Kidney (tissue), 14 donors: Measurements from ENCODE around the gene OR2L3. TPM values are rescaled to one million over a fixed set of nuclear protein-coding genes. Genes with fewer than 3 reads are reported as not detected.
"Not testable (repeated sequence)": the region's sequence is repeated elsewhere in the genome, so short reads cannot be mapped to it uniquely, and the experiment has no call there.

Experiments used
- DNase-seq, 5 donors: peaks; one replicate each; pipeline ENCODE4 v3.0.0-alpha.2; 2013 to 2020
- FAIRE-seq: peaks from 2 replicates; lab custom pipeline; 2012; peaks lifted over from hg19 to GRCh38; lab: Jason Lieb, UNC
- H3K27ac ChIP-seq, 2 donors: one replicate each; pipeline ENCODE4 v1.7.0; 2013; ENCODE audit warnings: low read depth in 2 of 2, low read length in 2 of 2, inconsistent platforms in 1 of 2
- H3K27me3 ChIP-seq: one replicate; pipeline ENCODE4 v1.7.1; 2013; ENCODE audit warnings: low read length, inconsistent platforms; ENCODE audit not compliant: control insufficient read depth, insufficient read depth
- H3K36me3 ChIP-seq, 3 donors: one replicate each; pipeline versions ENCODE4 v1.7.0 to v1.7.1; 2013; ENCODE audit warnings: low read length in 3 of 3, control low read depth in 1 of 3, inconsistent platforms in 1 of 3; ENCODE audit not compliant: insufficient read depth in 3 of 3, control insufficient read depth in 2 of 3
- H3K4me1 ChIP-seq, 3 donors: one replicate each; pipeline versions ENCODE4 v1.7.0 to v1.7.1; 2013; ENCODE audit warnings: low read length in 3 of 3, inconsistent platforms in 1 of 3, low read depth in 1 of 3; ENCODE audit not compliant: control insufficient read depth in 2 of 3, insufficient read depth in 2 of 3
- H3K4me3 ChIP-seq, 3 donors: one replicate each; pipeline versions ENCODE4 v1.7.0 to v1.8.1; 2013; ENCODE audit warnings: low read length in 3 of 3, control low read depth in 1 of 3, inconsistent platforms in 1 of 3
- H3K9ac ChIP-seq, 3 donors: one replicate each; pipeline versions ENCODE4 v1.7.0 to v1.7.1; 2013; ENCODE audit warnings: low read length in 3 of 3, control low read depth in 1 of 3, inconsistent platforms in 1 of 3
- H3K9me3 ChIP-seq, 3 donors: one replicate each; pipeline versions ENCODE4 v1.7.0 to v1.7.1; 2013; ENCODE audit warnings: low read length in 3 of 3, control low read depth in 1 of 3, inconsistent platforms in 1 of 3; ENCODE audit not compliant: control insufficient read depth in 2 of 3, insufficient read depth in 1 of 3
- intact Hi-C: fragments of 100-400 bp; cut with DNase I; formaldehyde crosslinking; loops from one replicate; pipeline ENCODE4 v1.11.1; 2022
- polyA plus RNA-seq: library from polyadenylated mRNA; stranded (reverse); fragments of 350-450 nt; fragmentation: Illumina TruSeq; extraction: RNeasy Lipid Tissue Mini Kit (QIAGEN cat#74804); gene quantifications from one replicate; pipeline ENCODE4 v1.2.3, GENCODE V29; 2014; ENCODE audit warnings: low read depth, low replicate concordance; ENCODE audit not compliant: insufficient read depth
- total RNA-seq: library from RNA; stranded (reverse); fragmentation: NEBNext Ultra II Directional; extraction: Animal tissue kit (Norgen Biotek cat#: 25700); gene quantifications from one replicate; pipeline ENCODE4 v1.2.1, GENCODE V29; 2021
- TF ChIP-seq, protein P1 (sequence below): IDR thresholded peaks from 3 replicates; pipeline ENCODE4 v1.5.1; 2012; ENCODE audit warnings: mild to moderate bottlenecking, moderate library complexity, borderline replicate concordance; ENCODE audit not compliant: insufficient read depth; ENCODE audit errors: extremely low read depth
- donor health status: control.
- donor health status: control.
- donor health status: control.
- donor health status: control.
- donor health status: control.
- donor health status: DM: yes; HTN: yes; CAD: no.
- donor health status: Normal renal cell carcinoma (clear cell type).

The OR2L3 gene
- total and polyA plus RNA-seq, 2 donors from 2014 or later = not detected

DNA sequence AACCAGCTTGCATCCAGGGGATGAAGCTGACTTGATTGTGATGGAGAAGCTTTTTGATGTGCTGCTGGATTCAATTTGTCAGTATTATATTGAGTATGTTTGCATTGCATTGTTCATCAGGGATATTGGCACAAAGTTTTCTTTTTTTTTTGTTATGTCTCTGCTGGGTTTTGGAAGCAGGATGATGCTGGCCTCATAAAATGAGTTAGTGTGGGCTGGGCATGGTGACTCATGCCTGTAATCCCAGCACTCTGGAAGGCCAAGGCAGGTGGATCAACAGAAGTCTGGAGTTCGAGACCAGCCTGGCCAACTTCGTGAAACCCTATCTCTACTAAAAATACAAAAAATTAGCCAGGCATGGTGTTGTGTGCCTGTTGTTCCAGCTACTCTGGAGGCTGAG lies 8.6 kb downstream of the OR2L3 start:
- no peak for FAIRE-seq
- Histone ChIP-seq H3K4me1 (no peaks in the 10 kb centered on the region), H3K9me3 (no peaks in the 10 kb centered on the region), H3K27me3 (no peaks in the 10 kb centered on the region), H3K9ac (no peak overlapping the region), H3K36me3 (no peaks in the 10 kb centered on the region), H3K27ac (no peak overlapping the region), H3K4me3 (no peak overlapping the region)
- TF ChIP-seq, protein P1, sequence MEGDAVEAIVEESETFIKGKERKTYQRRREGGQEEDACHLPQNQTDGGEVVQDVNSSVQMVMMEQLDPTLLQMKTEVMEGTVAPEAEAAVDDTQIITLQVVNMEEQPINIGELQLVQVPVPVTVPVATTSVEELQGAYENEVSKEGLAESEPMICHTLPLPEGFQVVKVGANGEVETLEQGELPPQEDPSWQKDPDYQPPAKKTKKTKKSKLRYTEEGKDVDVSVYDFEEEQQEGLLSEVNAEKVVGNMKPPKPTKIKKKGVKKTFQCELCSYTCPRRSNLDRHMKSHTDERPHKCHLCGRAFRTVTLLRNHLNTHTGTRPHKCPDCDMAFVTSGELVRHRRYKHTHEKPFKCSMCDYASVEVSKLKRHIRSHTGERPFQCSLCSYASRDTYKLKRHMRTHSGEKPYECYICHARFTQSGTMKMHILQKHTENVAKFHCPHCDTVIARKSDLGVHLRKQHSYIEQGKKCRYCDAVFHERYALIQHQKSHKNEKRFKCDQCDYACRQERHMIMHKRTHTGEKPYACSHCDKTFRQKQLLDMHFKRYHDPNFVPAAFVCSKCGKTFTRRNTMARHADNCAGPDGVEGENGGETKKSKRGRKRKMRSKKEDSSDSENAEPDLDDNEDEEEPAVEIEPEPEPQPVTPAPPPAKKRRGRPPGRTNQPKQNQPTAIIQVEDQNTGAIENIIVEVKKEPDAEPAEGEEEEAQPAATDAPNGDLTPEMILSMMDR = no peak
- DNase-seq = no peak
- intact Hi-C loops = no loop called here

DNA sequence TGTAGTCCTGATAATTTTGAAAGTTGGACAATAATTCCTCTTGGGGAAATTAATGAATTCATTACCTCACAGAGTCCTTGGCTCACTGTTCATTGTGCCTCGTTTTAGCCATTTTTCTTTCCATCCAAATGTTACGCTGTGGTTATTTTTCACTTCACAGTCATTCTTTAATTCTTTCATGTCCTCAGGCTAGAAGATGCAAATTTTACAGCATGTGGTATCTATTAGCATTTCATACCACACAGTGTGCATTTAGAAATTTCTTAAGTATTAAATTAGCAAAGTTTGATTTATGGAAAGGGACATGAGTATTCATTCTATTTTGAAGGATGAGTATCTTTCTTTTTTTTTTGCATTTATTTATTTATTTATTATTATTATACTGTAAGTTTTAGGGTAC lies 18.4 kb downstream of the OR2L3 start:
- Histone ChIP-seq H3K9me3 (no peaks in the 10 kb centered on the region), H3K27me3 (no peaks in the 10 kb centered on the region), H3K27ac (no peak overlapping the region), H3K9ac (no peak overlapping the region), H3K4me3 (no peak overlapping the region), H3K4me1 (no peaks in the 10 kb centered on the region), H3K36me3 (no peaks in the 10 kb centered on the region)
- DNase-seq (no peak), FAIRE-seq (no peak)
- intact Hi-C loops = no loop called here
- TF ChIP-seq, protein P1 = no peak

DNA sequence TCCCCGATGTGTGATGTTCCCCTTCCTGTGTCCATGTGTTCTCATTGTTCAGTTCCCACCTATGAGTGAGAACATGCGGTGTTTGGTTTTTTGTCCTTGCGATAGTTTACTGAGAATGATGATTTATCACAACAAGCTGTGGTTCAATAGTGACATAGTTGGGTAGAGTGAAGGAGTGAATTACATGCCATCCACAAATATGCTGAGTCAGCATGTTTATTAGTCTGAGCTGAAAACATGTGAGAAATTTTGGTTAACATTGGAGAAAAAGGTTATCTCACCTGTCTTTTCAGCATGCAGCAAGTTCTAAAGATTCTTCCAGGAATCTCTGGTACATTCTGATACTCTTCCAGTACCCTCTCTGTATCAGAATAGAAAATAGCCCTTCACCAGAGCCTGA lies 19.0 kb downstream of the OR2L3 start:
- no peak overlapping the region for H3K27ac ChIP-seq
- no peaks in the 10 kb centered on the region for H3K27me3 ChIP-seq
- H3K36me3 ChIP-seq = no peaks in the 10 kb centered on the region
- FAIRE-seq (no peak), DNase-seq (no peak)
- no peak overlapping the region for H3K9ac ChIP-seq
- H3K9me3 ChIP-seq = no peaks in the 10 kb centered on the region
- TF ChIP-seq, protein P1 = no peak
- no peak overlapping the region for H3K4me3 ChIP-seq
- intact Hi-C loops = no loop called here
- H3K4me1 ChIP-seq = no peaks in the 10 kb centered on the region

DNA sequence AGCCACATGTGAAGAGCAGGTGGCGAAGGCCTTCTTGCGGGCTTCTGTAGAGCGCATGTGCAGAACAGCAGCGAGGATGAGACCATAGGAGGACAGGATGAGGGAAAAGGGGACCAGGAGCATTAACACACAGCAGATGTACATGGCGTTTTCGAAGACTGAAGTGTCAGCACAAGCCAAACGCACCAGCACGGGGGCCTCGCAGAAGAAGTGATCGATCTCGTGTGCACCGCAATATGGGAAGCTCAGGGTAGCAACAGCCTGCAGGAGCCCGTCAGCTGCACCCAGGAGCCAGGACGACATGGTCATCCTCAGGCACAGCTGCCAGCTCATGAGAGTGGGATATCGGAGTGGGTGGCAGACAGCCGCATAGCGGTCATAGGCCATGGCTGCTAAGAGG lies 37.2 kb downstream of the OR2L3 start:
- H3K4me3 ChIP-seq, intact Hi-C loops, H3K36me3 ChIP-seq, DNase-seq, FAIRE-seq, H3K4me1 ChIP-seq, H3K9me3 ChIP-seq, H3K9ac ChIP-seq, H3K27me3 ChIP-seq, H3K27ac ChIP-seq: not testable (repeated sequence)
